HCT116 (cell line): ENCODE results near the gene NUP210. TPM values are rescaled to one million over a fixed set of nuclear protein-coding genes. Genes with fewer than 3 reads are reported as not detected.
A peak's percentile ranks its signal among the peaks of the same experiment; 100 is the strongest.

ENCODE experiments used
- ATAC-seq: fragments of 200-7000 bp; cut with Tn5 transposase; 2 replicates; pipeline ENCODE4 v1.9.1; 2020; ENCODE audit warnings: mild to moderate bottlenecking, moderate library complexity
- BruUV-seq: library from RNA; stranded (reverse); fragments of 400-500 nt; replicated peaks from 2 replicates; lab custom pipeline; 2021; lab: Mats Ljungman, UMichigan
- CTCF ChIA-PET: fragments of 300-600 bp; sonication (Branson Sonifier 250); formaldehyde crosslinking; loops from one replicate; lab custom pipeline; 2021; ENCODE audit warnings: antibody characterized with exemption; lab: Charles Lee
- POLR2A ChIA-PET: fragments of 300-600, 350-600 bp; sonication (Branson Sonifier 250); formaldehyde crosslinking; loops from one replicate; lab custom pipeline; 2021; ENCODE audit warnings: antibody characterized with exemption; lab: Charles Lee
- RAD21 ChIA-PET, 2 experiments: fragments of 300-600 bp; sonication (Branson Sonifier 250); formaldehyde crosslinking; loops; one replicate each; lab custom pipeline; 2023; ENCODE audit warnings: low total read pairs in 2 of 2; ENCODE audit not compliant: uncharacterized antibody in 2 of 2, unreplicated experiment in 2 of 2, low non-redundant PET in 1 of 2; lab: Charles Lee
- DNase-seq: peaks from one replicate; pipeline ENCODE4 v3.0.0-alpha.2; 2010; ENCODE audit warnings: low read depth, low spot score
- H2AFZ ChIP-seq: fragments of 200-600 bp; shearing (Covaris generic), sonication (generic); 2 replicates; pipeline ENCODE4 v1.6.1; 2017; ENCODE audit warnings: low read depth, mixed run types, mixed read lengths, antibody characterized with exemption, low read length; ENCODE audit not compliant: poor library complexity, severe bottlenecking
- H3K27ac ChIP-seq: 2 replicates; pipeline ENCODE4 v1.5.1; 2012; ENCODE audit warnings: low read depth, low read length
- H3K27me3 ChIP-seq: fragments of 200-600 bp; sonication (generic); 2 replicates; pipeline ENCODE4 v1.6.1; 2016; ENCODE audit warnings: mixed run types, low read length, mixed read lengths; ENCODE audit not compliant: insufficient read depth
- H3K36me3 ChIP-seq, 2 experiments: fragments of 200-500 bp in 1 of 2; fragments of 200-600 bp in 1 of 2; sonication (Bioruptor generic) in 1 of 2; sonication (generic) in 1 of 2; 2 replicates each; pipeline versions ENCODE4 v1.5.1 to v1.6.1; 2014 to 2016; ENCODE audit warnings: low read length in 2 of 2, inconsistent platforms in 1 of 2, mixed read lengths in 1 of 2, mixed run types in 1 of 2; ENCODE audit not compliant: insufficient read depth in 2 of 2, control insufficient read depth in 1 of 2
- H3K4me1 ChIP-seq, 2 experiments: fragments of 200-600 bp in 1 of 2; sonication (generic) in 1 of 2; 2 replicates each; pipeline versions ENCODE4 v1.5.1 to v1.6.1; 2012 to 2017; ENCODE audit warnings: low read length in 2 of 2, inconsistent platforms in 1 of 2, mild to moderate bottlenecking in 1 of 2, mixed read lengths in 1 of 2, mixed run types in 1 of 2, moderate library complexity in 1 of 2; ENCODE audit not compliant: insufficient read depth in 2 of 2, control insufficient read depth in 1 of 2
- H3K4me2 ChIP-seq: fragments of 200-600 bp; sonication (generic); 2 replicates; pipeline ENCODE4 v1.6.1; 2017; ENCODE audit warnings: mixed run types, low read length, mixed read lengths
- H3K4me3 ChIP-seq, 2 experiments: fragments of 200-600 bp in 1 of 2; sonication (generic) in 1 of 2; replicated peaks in 1 of 2; 2 replicates each; pipeline ENCODE4 v1.5.1; 2011 to 2016; ENCODE audit warnings: low read length in 2 of 2, control low read depth in 1 of 2, low read depth in 1 of 2, mild to moderate bottlenecking in 1 of 2, mixed read lengths in 1 of 2, mixed run types in 1 of 2
- H3K79me2 ChIP-seq: fragments of 200-600 bp; sonication (generic); 2 replicates; pipeline ENCODE4 v1.6.1; 2017; ENCODE audit warnings: mild to moderate bottlenecking, mixed run types, low read length, moderate library complexity, mixed read lengths; ENCODE audit not compliant: insufficient read depth
- H3K9ac ChIP-seq: fragments of 200-600 bp; sonication (generic); 2 replicates; pipeline ENCODE4 v1.6.1; 2016; ENCODE audit warnings: low read length, mixed read lengths
- H3K9me2 ChIP-seq: fragments of 200-600 bp; sonication (generic), shearing (Covaris generic); 2 replicates; pipeline ENCODE4 v1.6.1; 2017; ENCODE audit warnings: mixed run types, mild to moderate bottlenecking, moderate library complexity; ENCODE audit not compliant: insufficient read depth
- H3K9me3 ChIP-seq, 2 experiments: fragments of 200-500 bp in 1 of 2; fragments of 200-600 bp in 1 of 2; sonication (Bioruptor generic) in 1 of 2; sonication (generic) in 1 of 2; 2 replicates each; pipeline ENCODE4 v1.6.1; 2014 to 2017; ENCODE audit warnings: low read length in 2 of 2, mixed read lengths in 2 of 2, inconsistent platforms in 1 of 2, low read depth in 1 of 2, mild to moderate bottlenecking in 1 of 2, mixed run types in 1 of 2, moderate library complexity in 1 of 2; ENCODE audit not compliant: control insufficient read depth in 1 of 2, insufficient read depth in 1 of 2
- H4K20me1 ChIP-seq: fragments of 200-600 bp; sonication (generic), shearing (Covaris generic); 2 replicates; pipeline ENCODE4 v1.6.1; 2017; ENCODE audit warnings: mixed run types, mild to moderate bottlenecking, moderate library complexity; ENCODE audit not compliant: insufficient read depth
- CBX3 ChIP-seq: IDR thresholded peaks from 2 replicates; pipeline ENCODE4 v1.6.1; 2012; ENCODE audit warnings: low read depth
- CTCF ChIP-seq, 3 experiments: fragments of 200-600 bp in 1 of 3; sonication (generic) in 1 of 3; IDR thresholded peaks in 2 of 3; conservative IDR thresholded peaks in 1 of 3; 2 replicates each; pipeline ENCODE4 v1.5.1; 2012 to 2017; ENCODE audit warnings: low read depth in 2 of 3, low read length in 2 of 3, antibody characterized with exemption in 1 of 3, borderline replicate concordance in 1 of 3, control low read depth in 1 of 3, mild to moderate bottlenecking in 1 of 3, mixed read lengths in 1 of 3, mixed run types in 1 of 3, moderate library complexity in 1 of 3; ENCODE audit not compliant: insufficient read depth in 1 of 3
- EGR1 ChIP-seq: IDR thresholded peaks from 2 replicates; pipeline ENCODE4 v1.6.1; 2012; ENCODE audit warnings: low read depth
- ELF1 ChIP-seq: IDR thresholded peaks from 2 replicates; pipeline ENCODE4 v1.6.1; 2012; ENCODE audit warnings: low read depth, borderline replicate concordance
- EZH2phosphoT487 ChIP-seq: fragments of 200-600 bp; IDR thresholded peaks from 2 replicates; pipeline ENCODE4 v1.6.1; 2018; ENCODE audit warnings: antibody characterized with exemption, borderline replicate concordance
- JUND ChIP-seq: IDR thresholded peaks from 2 replicates; pipeline ENCODE4 v1.6.1; 2012
- MAX ChIP-seq: IDR thresholded peaks from 2 replicates; pipeline ENCODE4 v1.6.1; 2012
- RAD21 ChIP-seq: IDR thresholded peaks from 2 replicates; pipeline ENCODE4 v1.6.1; 2012; ENCODE audit warnings: low read depth, mild to moderate bottlenecking
- REST ChIP-seq: IDR thresholded peaks from 2 replicates; pipeline ENCODE4 v1.6.1; 2012; ENCODE audit warnings: low read depth
- SIN3A ChIP-seq: IDR thresholded peaks from 2 replicates; pipeline ENCODE4 v1.6.1; 2012; ENCODE audit warnings: low read depth
- SP1 ChIP-seq: IDR thresholded peaks from 2 replicates; pipeline ENCODE4 v1.6.1; 2012; ENCODE audit warnings: low read depth
- YY1 ChIP-seq: IDR thresholded peaks from 2 replicates; pipeline ENCODE4 v1.6.1; 2011; ENCODE audit warnings: low read length, low read depth, moderate library complexity, mild to moderate bottlenecking; ENCODE audit not compliant: insufficient replicate concordance; ENCODE audit errors: extremely low read depth
- intact Hi-C: fragments of 100-400 bp; cut with micrococcal nuclease; formaldehyde crosslinking; loops from 2 replicates; pipeline ENCODE4 v1.10.0; 2022
- total RNA-seq: library from RNA; stranded (reverse); gene quantifications from one replicate; pipeline ENCODE4 v1.2.1, GENCODE V29; 2021; ENCODE audit not compliant: unreplicated experiment

Gene NUP210
- total RNA-seq, 1 experiment from 2014 or later: 74.9 TPM

- ChIA-PET POLR2A (no interaction called here), CTCF (interaction anchor here (2.8 kb wide), 1 partner anchor 10 kb away, joined by 9 read pairs; no protein-coding TSS in a partner anchor)
- H3K79me2 ChIP-seq: peaks cover 80% of the 10 kb centered on the region
Measured at GRCh38 chr3:13415997-13416793, 3.9 kb downstream of the NUP210 start.

More at GRCh38 chr3:13415997-13416793, 3.9 kb downstream of the NUP210 start:
- TF ChIP-seq SIN3A (no peak), ELF1 (no peak), RAD21 (no peak), JUND (no peak), CTCF (IDR thresholded peaks at IDR 0.05 in 2 of 3, conservative IDR thresholded peaks at IDR 0.05 in 1 of 3; ENCODE audit: borderline replicate concordance in 1 of 3, insufficient read depth in 1 of 3, low read depth in 2 of 3, low read length in 2 of 3) (peak in 2 of 3 experiments; percentile 54 to 64; a peak in 4 of 6 replicates), EZH2phosphoT487 (no peak), SP1 (no peak), REST (no peak), CBX3 (0 out of 2 replicates have a peak, but pooled peaks have one; percentile 22), YY1 (no peak), MAX (no peak), EGR1 (no peak)
- H4K20me1 ChIP-seq: peaks cover 15% of the 10 kb centered on the region; the same call in 1 of the 2 replicates
- H3K4me3 ChIP-seq: no peak overlapping the region
- no peaks in the 10 kb centered on the region for H3K9me3 ChIP-seq
- H3K27me3 ChIP-seq: no peaks in the 10 kb centered on the region
- H3K4me2 ChIP-seq: peak overlapping the region; percentile 68
- H2AFZ ChIP-seq: no peak overlapping the region
- no peak overlapping the region for H3K27ac ChIP-seq
- intact Hi-C loops: no loop called here
- BruUV-seq: no TSS peak
- DNase-seq (no peak), ATAC-seq (no peak)
- no peaks in the 10 kb centered on the region for H3K9me2 ChIP-seq
- RAD21 ChIA-PET: no interaction called here
- no peak overlapping the region for H3K9ac ChIP-seq
- H3K36me3 ChIP-seq: peaks cover 2 to 10% of the 10 kb centered on the region in 2 experiments; a peak in 1 of 4 replicates
- peaks cover 32 to 76% of the 10 kb centered on the region in 2 experiments for H3K4me1 ChIP-seq
